WTC11 (cell line): ENCODE results near the gene GATM. TPM values are rescaled to one million over a fixed set of nuclear protein-coding genes. Genes with fewer than 3 reads are reported as not detected.
A peak's percentile ranks its signal among the peaks of the same experiment; 100 is the strongest.

Experiments
- CREB1 ChIP-seq: sonication (generic); formaldehyde crosslinking; IDR thresholded peaks from 2 replicates; pipeline ENCODE4 v1.8.0; 2023; ENCODE audit warnings: mild to moderate bottlenecking, missing genetic modification reagents
- ESRRA ChIP-seq: sonication (generic); formaldehyde crosslinking; IDR thresholded peaks from 2 replicates; pipeline ENCODE4 v1.8.1; 2022; ENCODE audit warnings: mild to moderate bottlenecking, missing genetic modification reagents, borderline replicate concordance
- FOXJ3 ChIP-seq: sonication (generic); formaldehyde crosslinking; IDR thresholded peaks from 2 replicates; pipeline ENCODE4 v1.9.0; 2021; ENCODE audit warnings: missing genetic modification reagents, mild to moderate bottlenecking, borderline replicate concordance
- FOXK1 ChIP-seq: sonication (generic); formaldehyde crosslinking; IDR thresholded peaks from 2 replicates; pipeline ENCODE4 v1.8.0; 2022; ENCODE audit warnings: mild to moderate bottlenecking, moderate library complexity, missing genetic modification reagents
- FOXP1 ChIP-seq: sonication (generic); formaldehyde crosslinking; IDR thresholded peaks from 2 replicates; pipeline ENCODE4 v1.8.0; 2022; ENCODE audit warnings: missing genetic modification reagents, mild to moderate bottlenecking, moderate library complexity, borderline replicate concordance
- FOXP4 ChIP-seq: sonication (generic); formaldehyde crosslinking; IDR thresholded peaks from 2 replicates; pipeline ENCODE4 v1.8.0; 2022; ENCODE audit warnings: mild to moderate bottlenecking, missing genetic modification reagents
- GABPB1 ChIP-seq: sonication (generic); formaldehyde crosslinking; IDR thresholded peaks from 2 replicates; pipeline ENCODE4 v1.8.1; 2023; ENCODE audit warnings: mild to moderate bottlenecking, missing genetic modification reagents
- JUN ChIP-seq: sonication (generic); formaldehyde crosslinking; IDR thresholded peaks from 2 replicates; pipeline ENCODE4 v1.8.0; 2023; ENCODE audit warnings: mild to moderate bottlenecking, missing genetic modification reagents
- MYBL2 ChIP-seq: sonication (generic); formaldehyde crosslinking; IDR thresholded peaks from 2 replicates; pipeline ENCODE4 v1.8.1; 2023; ENCODE audit warnings: mild to moderate bottlenecking, moderate library complexity, missing genetic modification reagents
- NFYB ChIP-seq: sonication (generic); formaldehyde crosslinking; conservative IDR thresholded peaks from 2 replicates; pipeline ENCODE4 v1.8.0; 2022; ENCODE audit warnings: low read depth, missing genetic modification reagents
- NR1H2 ChIP-seq: sonication (generic); formaldehyde crosslinking; IDR thresholded peaks from 2 replicates; pipeline ENCODE4 v1.9.0; 2021; ENCODE audit warnings: mild to moderate bottlenecking, moderate library complexity, missing genetic modification reagents
- NR3C1 ChIP-seq: sonication (generic); formaldehyde crosslinking; conservative IDR thresholded peaks from 2 replicates; pipeline ENCODE4 v1.8.1; 2023; ENCODE audit warnings: low read depth, mild to moderate bottlenecking, missing genetic modification reagents
- OVOL2 ChIP-seq: fragments of 250-450 bp; sonication (Bioruptor Pico); IDR thresholded peaks from 2 replicates; pipeline ENCODE4 v1.9.0; 2021; ENCODE audit warnings: mild to moderate bottlenecking, borderline replicate concordance
- RELA ChIP-seq: sonication (generic); formaldehyde crosslinking; IDR thresholded peaks from 2 replicates; pipeline ENCODE4 v1.8.1; 2022; ENCODE audit warnings: missing genetic modification reagents, mild to moderate bottlenecking, borderline replicate concordance
- SMAD3 ChIP-seq: sonication (generic); formaldehyde crosslinking; IDR thresholded peaks from 2 replicates; pipeline ENCODE4 v1.8.0; 2022; ENCODE audit warnings: missing genetic modification reagents, mild to moderate bottlenecking, borderline replicate concordance
- SMAD4 ChIP-seq: sonication (generic); formaldehyde crosslinking; IDR thresholded peaks from 2 replicates; pipeline ENCODE4 v1.8.0; 2022; ENCODE audit warnings: mild to moderate bottlenecking, missing genetic modification reagents
- SP1 ChIP-seq: sonication (generic); formaldehyde crosslinking; conservative IDR thresholded peaks from 2 replicates; pipeline ENCODE4 v1.8.1; 2022; ENCODE audit warnings: missing genetic modification reagents
- TEAD1 ChIP-seq: sonication (generic); formaldehyde crosslinking; IDR thresholded peaks from 2 replicates; pipeline ENCODE4 v1.8.0; 2022; ENCODE audit warnings: mild to moderate bottlenecking, missing genetic modification reagents
- ZBTB21 ChIP-seq: sonication (generic); formaldehyde crosslinking; IDR thresholded peaks from 2 replicates; pipeline ENCODE4 v1.8.1; 2023; ENCODE audit warnings: mild to moderate bottlenecking, missing genetic modification reagents, borderline replicate concordance
- ZBTB43 ChIP-seq: sonication (generic); formaldehyde crosslinking; IDR thresholded peaks from 2 replicates; pipeline ENCODE4 v1.8.1; 2023; ENCODE audit warnings: mild to moderate bottlenecking, missing genetic modification reagents
- ZNF396 ChIP-seq: fragments of 250-450 bp; sonication (Bioruptor Pico); IDR thresholded peaks from 2 replicates; pipeline ENCODE4 v1.8.0; 2021; ENCODE audit warnings: mild to moderate bottlenecking, moderate library complexity, borderline replicate concordance
- ZNF416 ChIP-seq: fragments of 250-450 bp; sonication (Bioruptor Pico); IDR thresholded peaks from 2 replicates; pipeline ENCODE4 v1.9.0; 2021; ENCODE audit warnings: mild to moderate bottlenecking, inconsistent platforms
- total RNA-seq: library from RNA; stranded (reverse); gene quantifications from 3 replicates; pipeline ENCODE4 v1.2.3, GENCODE V29; 2021
- TF ChIP-seq, protein P1 (sequence below): sonication (generic); formaldehyde crosslinking; IDR thresholded peaks from 2 replicates; pipeline ENCODE4 v1.8.0; 2022; ENCODE audit warnings: mild to moderate bottlenecking, missing genetic modification reagents
- TF ChIP-seq, protein P2 (sequence below): sonication (generic); formaldehyde crosslinking; IDR thresholded peaks from 2 replicates; pipeline ENCODE4 v1.8.0; 2023; ENCODE audit warnings: missing genetic modification reagents
- TF ChIP-seq, protein P3 (sequence below): sonication (generic); formaldehyde crosslinking; IDR thresholded peaks from 2 replicates; pipeline ENCODE4 v1.8.1; 2022; ENCODE audit warnings: mild to moderate bottlenecking, moderate library complexity, missing genetic modification reagents
- TF ChIP-seq, protein P4 (sequence below): sonication (generic); formaldehyde crosslinking; IDR thresholded peaks from 2 replicates; pipeline ENCODE4 v1.8.1; 2022; ENCODE audit warnings: mild to moderate bottlenecking, missing genetic modification reagents, moderate library complexity, borderline replicate concordance
- TF ChIP-seq, protein P5 (sequence below): sonication (generic); formaldehyde crosslinking; IDR thresholded peaks from 2 replicates; pipeline ENCODE4 v1.8.0; 2022; ENCODE audit warnings: missing genetic modification reagents
- TF ChIP-seq, protein P6 (sequence below): sonication (generic); formaldehyde crosslinking; conservative IDR thresholded peaks from 2 replicates; pipeline ENCODE4 v1.8.1; 2022; ENCODE audit warnings: mild to moderate bottlenecking, missing genetic modification reagents

The GATM gene
- total RNA-seq, 1 experiment from 2014 or later: 10.1 TPM

DNA sequence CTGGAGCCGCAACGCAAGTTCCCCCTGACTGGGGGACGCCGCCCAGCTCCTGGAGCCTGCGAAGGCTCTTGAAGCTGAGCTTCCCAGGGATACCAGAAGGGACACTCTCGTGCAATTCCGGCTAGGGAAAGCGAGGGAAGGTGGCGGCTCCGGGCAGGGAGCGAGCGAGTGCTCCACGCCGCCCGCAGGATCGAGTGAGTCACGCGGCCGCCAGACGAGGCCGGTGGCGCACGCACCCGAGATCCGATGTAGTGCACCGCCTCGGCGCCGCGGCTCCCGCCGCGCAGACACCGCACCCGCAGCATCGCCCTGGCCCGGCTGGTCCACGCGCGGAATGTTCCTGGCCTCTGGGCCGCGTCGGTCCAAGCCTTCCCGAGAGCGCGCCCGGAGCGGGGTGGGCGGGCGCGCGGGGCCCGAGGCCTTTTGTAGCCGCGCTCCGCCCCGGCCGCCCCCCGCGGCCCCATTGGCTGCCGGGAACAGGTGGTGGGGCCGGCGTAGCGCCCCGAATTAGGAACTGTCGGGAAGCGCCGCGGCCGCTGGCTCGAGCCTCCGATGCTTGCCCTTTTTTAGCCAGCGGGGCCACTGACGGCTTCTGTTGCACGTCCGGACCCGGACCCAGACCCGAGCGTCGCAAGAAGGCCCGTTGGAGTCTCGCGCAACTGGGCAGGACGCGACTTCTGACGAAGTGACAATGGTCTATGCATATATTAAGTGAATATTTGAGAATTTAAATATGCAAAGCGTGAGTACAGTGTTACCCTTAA, at the start of gene GATM (continued):
- TF ChIP-seq ZNF396 (CRISPR knock-in tag) (no peak), NR1H2 (CRISPR knock-in tag) (0 out of 2 replicates have a peak, but pooled peaks have one; percentile 22), SMAD4 (CRISPR knock-in tag) (no peak), SP1 (CRISPR knock-in tag) (peak; percentile 55), ESRRA (0 out of 2 replicates have a peak, but pooled peaks have one; percentile 28), FOXP4 (CRISPR knock-in tag) (peak; percentile 87), JUN (CRISPR knock-in tag) (peak; percentile 85), ZNF416 (CRISPR knock-in tag) (0 out of 2 replicates have a peak, but pooled peaks have one; percentile 43), ZBTB21 (peak; percentile 39; the same call in 1 of the 2 replicates), RELA (CRISPR knock-in tag) (0 out of 2 replicates have a peak, but pooled peaks have one; percentile 31), FOXK1 (CRISPR knock-in tag) (0 out of 2 replicates have a peak, but pooled peaks have one; percentile 16), CREB1 (CRISPR knock-in tag) (0 out of 2 replicates have a peak, but pooled peaks have one; percentile 27), MYBL2 (peak; percentile 37; the same call in 1 of the 2 replicates), OVOL2 (no peak), ZBTB43 (CRISPR knock-in tag) (0 out of 2 replicates have a peak, but pooled peaks have one; percentile 86), TEAD1 (CRISPR knock-in tag) (peak; percentile 39; the same call in 1 of the 2 replicates), FOXJ3 (CRISPR knock-in tag) (no peak), GABPB1 (no peak), FOXP1 (CRISPR knock-in tag) (peak; percentile 89), NFYB (CRISPR knock-in tag) (peak; percentile 73), NR3C1 (no peak), SMAD3 (CRISPR knock-in tag) (no peak)
- TF ChIP-seq, protein P1, sequence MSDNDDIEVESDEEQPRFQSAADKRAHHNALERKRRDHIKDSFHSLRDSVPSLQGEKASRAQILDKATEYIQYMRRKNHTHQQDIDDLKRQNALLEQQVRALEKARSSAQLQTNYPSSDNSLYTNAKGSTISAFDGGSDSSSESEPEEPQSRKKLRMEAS (CRISPR knock-in tag): peak; percentile 90
- TF ChIP-seq, protein P2, sequence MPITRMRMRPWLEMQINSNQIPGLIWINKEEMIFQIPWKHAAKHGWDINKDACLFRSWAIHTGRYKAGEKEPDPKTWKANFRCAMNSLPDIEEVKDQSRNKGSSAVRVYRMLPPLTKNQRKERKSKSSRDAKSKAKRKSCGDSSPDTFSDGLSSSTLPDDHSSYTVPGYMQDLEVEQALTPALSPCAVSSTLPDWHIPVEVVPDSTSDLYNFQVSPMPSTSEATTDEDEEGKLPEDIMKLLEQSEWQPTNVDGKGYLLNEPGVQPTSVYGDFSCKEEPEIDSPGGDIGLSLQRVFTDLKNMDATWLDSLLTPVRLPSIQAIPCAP (CRISPR knock-in tag): peak; percentile 81; the same call in 1 of the 2 replicates
- TF ChIP-seq, protein P3, sequence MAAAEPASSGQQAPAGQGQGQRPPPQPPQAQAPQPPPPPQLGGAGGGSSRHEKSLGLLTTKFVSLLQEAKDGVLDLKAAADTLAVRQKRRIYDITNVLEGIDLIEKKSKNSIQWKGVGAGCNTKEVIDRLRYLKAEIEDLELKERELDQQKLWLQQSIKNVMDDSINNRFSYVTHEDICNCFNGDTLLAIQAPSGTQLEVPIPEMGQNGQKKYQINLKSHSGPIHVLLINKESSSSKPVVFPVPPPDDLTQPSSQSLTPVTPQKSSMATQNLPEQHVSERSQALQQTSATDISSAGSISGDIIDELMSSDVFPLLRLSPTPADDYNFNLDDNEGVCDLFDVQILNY: peak; percentile 71
- TF ChIP-seq, protein P4, sequence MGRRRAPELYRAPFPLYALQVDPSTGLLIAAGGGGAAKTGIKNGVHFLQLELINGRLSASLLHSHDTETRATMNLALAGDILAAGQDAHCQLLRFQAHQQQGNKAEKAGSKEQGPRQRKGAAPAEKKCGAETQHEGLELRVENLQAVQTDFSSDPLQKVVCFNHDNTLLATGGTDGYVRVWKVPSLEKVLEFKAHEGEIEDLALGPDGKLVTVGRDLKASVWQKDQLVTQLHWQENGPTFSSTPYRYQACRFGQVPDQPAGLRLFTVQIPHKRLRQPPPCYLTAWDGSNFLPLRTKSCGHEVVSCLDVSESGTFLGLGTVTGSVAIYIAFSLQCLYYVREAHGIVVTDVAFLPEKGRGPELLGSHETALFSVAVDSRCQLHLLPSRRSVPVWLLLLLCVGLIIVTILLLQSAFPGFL (CRISPR knock-in tag): no peak
- TF ChIP-seq, protein P5, sequence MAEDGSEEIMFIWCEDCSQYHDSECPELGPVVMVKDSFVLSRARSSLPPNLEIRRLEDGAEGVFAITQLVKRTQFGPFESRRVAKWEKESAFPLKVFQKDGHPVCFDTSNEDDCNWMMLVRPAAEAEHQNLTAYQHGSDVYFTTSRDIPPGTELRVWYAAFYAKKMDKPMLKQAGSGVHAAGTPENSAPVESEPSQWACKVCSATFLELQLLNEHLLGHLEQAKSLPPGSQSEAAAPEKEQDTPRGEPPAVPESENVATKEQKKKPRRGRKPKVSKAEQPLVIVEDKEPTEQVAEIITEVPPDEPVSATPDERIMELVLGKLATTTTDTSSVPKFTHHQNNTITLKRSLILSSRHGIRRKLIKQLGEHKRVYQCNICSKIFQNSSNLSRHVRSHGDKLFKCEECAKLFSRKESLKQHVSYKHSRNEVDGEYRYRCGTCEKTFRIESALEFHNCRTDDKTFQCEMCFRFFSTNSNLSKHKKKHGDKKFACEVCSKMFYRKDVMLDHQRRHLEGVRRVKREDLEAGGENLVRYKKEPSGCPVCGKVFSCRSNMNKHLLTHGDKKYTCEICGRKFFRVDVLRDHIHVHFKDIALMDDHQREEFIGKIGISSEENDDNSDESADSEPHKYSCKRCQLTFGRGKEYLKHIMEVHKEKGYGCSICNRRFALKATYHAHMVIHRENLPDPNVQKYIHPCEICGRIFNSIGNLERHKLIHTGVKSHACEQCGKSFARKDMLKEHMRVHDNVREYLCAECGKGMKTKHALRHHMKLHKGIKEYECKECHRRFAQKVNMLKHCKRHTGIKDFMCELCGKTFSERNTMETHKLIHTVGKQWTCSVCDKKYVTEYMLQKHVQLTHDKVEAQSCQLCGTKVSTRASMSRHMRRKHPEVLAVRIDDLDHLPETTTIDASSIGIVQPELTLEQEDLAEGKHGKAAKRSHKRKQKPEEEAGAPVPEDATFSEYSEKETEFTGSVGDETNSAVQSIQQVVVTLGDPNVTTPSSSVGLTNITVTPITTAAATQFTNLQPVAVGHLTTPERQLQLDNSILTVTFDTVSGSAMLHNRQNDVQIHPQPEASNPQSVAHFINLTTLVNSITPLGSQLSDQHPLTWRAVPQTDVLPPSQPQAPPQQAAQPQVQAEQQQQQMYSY (CRISPR knock-in tag): peak; percentile 26; the same call in 1 of the 2 replicates
- TF ChIP-seq, protein P6, sequence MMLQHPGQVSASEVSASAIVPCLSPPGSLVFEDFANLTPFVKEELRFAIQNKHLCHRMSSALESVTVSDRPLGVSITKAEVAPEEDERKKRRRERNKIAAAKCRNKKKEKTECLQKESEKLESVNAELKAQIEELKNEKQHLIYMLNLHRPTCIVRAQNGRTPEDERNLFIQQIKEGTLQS: 0 out of 2 replicates have a peak, but pooled peaks have one; percentile 19
